Tibial artery (tissue), 4 donors: ENCODE measurements around the gene CAMK2B.

Source experiments
- DNase-seq, 2 donors: peaks; one replicate each; pipeline ENCODE4 v3.0.0-alpha.2; 2019
- H3K27ac ChIP-seq, 2 donors: fragments of 200-600 bp; sonication (generic) in 1 of 2; 1 replicate in 1 of 2; 2 replicates in 1 of 2; pipeline ENCODE4 v1.5.1; 2018 to 2019; ENCODE audit warnings: mild to moderate bottlenecking in 1 of 2
- H3K27me3 ChIP-seq, 2 donors: fragments of 200-600 bp; sonication (generic) in 1 of 2; one replicate each; pipeline versions ENCODE4 v1.5.1 to v1.6.0; 2016 to 2019
- H3K36me3 ChIP-seq, 3 donors: fragments of 200-600 bp; sonication (generic) in 2 of 3; one replicate each; pipeline ENCODE4 v1.5.1; 2016 to 2019; ENCODE audit warnings: mild to moderate bottlenecking in 2 of 3
- H3K4me1 ChIP-seq, 4 donors: fragments of 200-600 bp; sonication (generic) in 2 of 4; 1 replicate in 3 of 4; 2 replicates in 1 of 4; pipeline ENCODE4 v1.5.1; 2016 to 2019
- H3K4me3 ChIP-seq, 2 donors: fragments of 200-600 bp; sonication (generic) in 1 of 2; 1 replicate in 1 of 2; 2 replicates in 1 of 2; pipeline ENCODE4 v1.5.1; 2018 to 2019; ENCODE audit warnings: mild to moderate bottlenecking in 2 of 2
- H3K9me3 ChIP-seq, 3 donors: fragments of 200-600 bp; sonication (generic) in 1 of 3; one replicate each; pipeline ENCODE4 v1.5.1; 2016 to 2019
- intact Hi-C: fragments of 100-400 bp; cut with DNase I; formaldehyde crosslinking; loops from one replicate; pipeline ENCODE4 v1.15.0; 2023; ENCODE audit warnings: low total_unique reads
- TF ChIP-seq, protein P1 (sequence below), 2 experiments: fragments of 200-600 bp in 1 of 2; fragments of 450-650 bp in 1 of 2; IDR thresholded peaks; one replicate each; pipeline ENCODE4 v1.5.1; 2017 to 2019; ENCODE audit warnings: antibody characterized with exemption in 2 of 2, mild to moderate bottlenecking in 1 of 2, moderate library complexity in 1 of 2

The CAMK2B gene

GRCh38 chr7:44223362-44224079 lies 101.9 kb downstream of the CAMK2B start:
- H3K27me3 ChIP-seq, result peaks cover 0 to 46% of the 10 kb centered on the region in 2 donors
- no peaks in the 10 kb centered on the region for H3K4me1 ChIP-seq
- intact Hi-C loops, result no loop called here
- no peak overlapping the region for H3K27ac ChIP-seq
- no peaks in the 10 kb centered on the region for H3K36me3 ChIP-seq
- peaks cover 0 to 10% (median 5%) of the 10 kb centered on the region in 3 donors for H3K9me3 ChIP-seq
- H3K4me3 ChIP-seq, result no peak overlapping the region
- DNase-seq, result no peak
- TF ChIP-seq, protein P1, sequence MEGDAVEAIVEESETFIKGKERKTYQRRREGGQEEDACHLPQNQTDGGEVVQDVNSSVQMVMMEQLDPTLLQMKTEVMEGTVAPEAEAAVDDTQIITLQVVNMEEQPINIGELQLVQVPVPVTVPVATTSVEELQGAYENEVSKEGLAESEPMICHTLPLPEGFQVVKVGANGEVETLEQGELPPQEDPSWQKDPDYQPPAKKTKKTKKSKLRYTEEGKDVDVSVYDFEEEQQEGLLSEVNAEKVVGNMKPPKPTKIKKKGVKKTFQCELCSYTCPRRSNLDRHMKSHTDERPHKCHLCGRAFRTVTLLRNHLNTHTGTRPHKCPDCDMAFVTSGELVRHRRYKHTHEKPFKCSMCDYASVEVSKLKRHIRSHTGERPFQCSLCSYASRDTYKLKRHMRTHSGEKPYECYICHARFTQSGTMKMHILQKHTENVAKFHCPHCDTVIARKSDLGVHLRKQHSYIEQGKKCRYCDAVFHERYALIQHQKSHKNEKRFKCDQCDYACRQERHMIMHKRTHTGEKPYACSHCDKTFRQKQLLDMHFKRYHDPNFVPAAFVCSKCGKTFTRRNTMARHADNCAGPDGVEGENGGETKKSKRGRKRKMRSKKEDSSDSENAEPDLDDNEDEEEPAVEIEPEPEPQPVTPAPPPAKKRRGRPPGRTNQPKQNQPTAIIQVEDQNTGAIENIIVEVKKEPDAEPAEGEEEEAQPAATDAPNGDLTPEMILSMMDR (IDR thresholded peaks at IDR 0.05), result no peak

DNA sequence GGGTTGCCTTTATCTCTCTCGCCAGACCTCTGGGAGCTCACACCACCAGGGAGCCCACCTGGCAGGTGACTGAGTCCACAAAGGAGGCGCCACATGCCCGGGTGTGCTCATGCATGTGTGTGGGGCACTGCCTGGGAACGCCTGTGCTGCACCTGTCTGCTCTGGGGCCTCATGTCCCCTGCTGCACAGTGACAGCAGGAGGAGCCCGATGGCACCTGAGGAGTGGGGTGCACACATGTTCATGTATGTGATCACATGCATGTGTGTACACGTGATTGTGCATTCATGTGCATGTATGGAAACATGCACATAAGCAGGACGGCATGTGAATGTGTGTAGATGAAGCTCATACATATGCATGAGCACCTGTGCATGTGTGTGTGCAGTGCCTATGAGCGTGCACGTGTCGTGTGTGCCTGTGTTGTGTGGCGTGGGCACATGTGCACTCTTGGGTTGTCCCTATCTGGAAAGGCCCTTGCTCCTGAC lies 102.6 kb downstream of the CAMK2B start:
- H3K27me3 ChIP-seq, result peaks cover 0 to 47% of the 10 kb centered on the region in 2 donors
- no peaks in the 10 kb centered on the region for H3K4me1 ChIP-seq
- intact Hi-C loops, result no loop called here
- no peak overlapping the region for H3K27ac ChIP-seq
- TF ChIP-seq, protein P1 (IDR thresholded peaks at IDR 0.05), result no peak
- H3K36me3 ChIP-seq, result no peaks in the 10 kb centered on the region
- H3K4me3 ChIP-seq, result no peak overlapping the region
- peaks cover 0 to 11% (median 7%) of the 10 kb centered on the region in 3 donors for H3K9me3 ChIP-seq
- DNase-seq, result no peak

GRCh38 chr7:44222074-44222473 lies 103.3 kb downstream of the CAMK2B start:
- Histone ChIP-seq H3K36me3 (no peaks in the 10 kb centered on the region), H3K27me3 (peaks cover 0 to 52% of the 10 kb centered on the region in 2 donors), H3K4me3 (no peak overlapping the region), H3K4me1 (no peaks in the 10 kb centered on the region), H3K9me3 (peaks cover 0 to 11% (median 7%) of the 10 kb centered on the region in 3 donors), H3K27ac (no peak overlapping the region)
- TF ChIP-seq, protein P1 (IDR thresholded peaks at IDR 0.05), result no peak
- intact Hi-C loops, result no loop called here
- DNase-seq, result no peak

GRCh38 chr7:44221231-44221791 lies 104.1 kb downstream of the CAMK2B start:
- Histone ChIP-seq H3K4me1 (no peaks in the 10 kb centered on the region), H3K9me3 (peaks cover 0 to 11% (median 7%) of the 10 kb centered on the region in 3 donors), H3K27ac (no peak overlapping the region), H3K4me3 (no peak overlapping the region), H3K36me3 (no peaks in the 10 kb centered on the region), H3K27me3 (peaks cover 0 to 48% of the 10 kb centered on the region in 2 donors)
- intact Hi-C loops, result no loop called here
- TF ChIP-seq, protein P1 (IDR thresholded peaks at IDR 0.05), result no peak
- DNase-seq, result no peak

DNA sequence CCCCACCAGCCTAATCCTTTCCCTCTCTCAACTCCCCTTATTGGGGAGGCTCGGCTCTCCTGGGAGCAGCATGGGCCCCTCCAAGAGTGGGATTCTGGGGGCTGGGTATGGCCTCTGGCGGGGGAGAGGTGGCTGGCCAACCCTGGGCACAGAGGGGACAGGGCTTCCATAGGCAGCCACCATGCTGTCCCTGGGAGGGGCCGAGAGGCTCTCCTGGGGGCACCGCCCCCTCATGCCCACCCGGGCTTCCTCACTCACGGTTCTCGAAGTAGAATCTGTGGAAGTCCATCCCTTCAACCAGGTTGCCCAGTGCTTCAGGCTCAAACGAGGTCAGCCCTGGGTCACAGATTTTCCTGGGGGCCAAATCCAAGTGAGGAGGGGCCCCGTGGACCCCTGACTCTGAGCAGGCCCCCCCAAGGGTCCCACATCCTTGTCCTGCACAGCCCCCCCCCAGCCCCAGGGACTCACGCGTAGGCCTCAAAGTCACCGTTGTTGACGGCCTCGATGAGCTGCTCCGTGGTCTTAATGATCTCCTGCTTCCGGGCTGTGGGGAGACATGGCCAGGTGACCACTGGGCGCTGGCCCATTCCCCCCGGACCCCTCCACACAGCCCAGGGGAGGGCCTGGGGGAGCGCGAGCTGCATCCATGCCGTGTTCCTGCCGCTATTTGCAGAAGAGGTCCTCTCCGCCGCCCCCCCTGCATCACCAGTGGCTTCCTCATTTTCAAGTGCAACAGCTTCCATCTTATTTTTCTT lies 104.9 kb downstream of the CAMK2B start:
- Histone ChIP-seq H3K36me3 (no peaks in the 10 kb centered on the region), H3K27me3 (peaks cover 0 to 40% of the 10 kb centered on the region in 2 donors), H3K4me1 (no peaks in the 10 kb centered on the region), H3K9me3 (peaks cover 0 to 11% (median 7%) of the 10 kb centered on the region in 3 donors), H3K27ac (no peak overlapping the region), H3K4me3 (no peak overlapping the region)
- intact Hi-C loops, result no loop called here
- DNase-seq, result peak in 1 of 2 donors; percentile 61
- TF ChIP-seq, protein P1 (IDR thresholded peaks at IDR 0.05), result no peak
